ENCODE results near the gene NAALADL2.
A peak's percentile ranks its signal among the peaks of the same experiment; 100 is the strongest.
"Not testable (repeated sequence)": the region's sequence is repeated elsewhere in the genome, so short reads cannot be mapped to it uniquely, and the experiment has no call there.

The NAALADL2 gene

DNA sequence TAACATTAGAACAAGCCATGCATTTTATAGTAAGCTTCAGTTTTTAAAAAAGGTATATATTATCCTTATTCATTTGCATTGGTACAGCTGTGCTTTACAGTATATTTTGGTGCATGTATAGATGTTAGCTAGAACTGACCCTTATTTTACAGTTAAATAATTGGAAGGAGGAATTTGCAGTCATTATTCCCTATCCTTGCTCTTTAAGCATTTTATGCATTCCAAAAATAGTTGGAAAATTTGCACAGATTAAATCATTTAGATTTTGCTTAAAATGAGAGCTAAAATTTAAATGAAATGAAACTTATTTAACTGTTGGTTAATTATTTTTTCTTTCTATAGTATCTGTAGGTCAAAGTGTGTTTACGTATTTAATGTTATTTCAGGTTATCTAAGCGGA, 667.1 kb downstream of the NAALADL2 start:
- no peak for TF ChIP-seq CTCF (IDR thresholded peaks at IDR 0.05; ENCODE audit: low read depth, low read length, missing control alignments)
- no peaks in the 10 kb centered on the region for H3K27me3 ChIP-seq (replicated peaks)
- no peaks in the 10 kb centered on the region for H3K36me3 ChIP-seq (replicated peaks)
- in situ Hi-C loops (cut with HindIII; ENCODE audit: low pct_ligation_motif_present, low sequenced_read_pairs) = no loop called here
- H3K27ac ChIP-seq = no peak overlapping the region
- DNase-seq = no peak
- H3K4me3 ChIP-seq (ENCODE audit: low read depth, low read length) = peak overlapping the region; percentile 54

DNA sequence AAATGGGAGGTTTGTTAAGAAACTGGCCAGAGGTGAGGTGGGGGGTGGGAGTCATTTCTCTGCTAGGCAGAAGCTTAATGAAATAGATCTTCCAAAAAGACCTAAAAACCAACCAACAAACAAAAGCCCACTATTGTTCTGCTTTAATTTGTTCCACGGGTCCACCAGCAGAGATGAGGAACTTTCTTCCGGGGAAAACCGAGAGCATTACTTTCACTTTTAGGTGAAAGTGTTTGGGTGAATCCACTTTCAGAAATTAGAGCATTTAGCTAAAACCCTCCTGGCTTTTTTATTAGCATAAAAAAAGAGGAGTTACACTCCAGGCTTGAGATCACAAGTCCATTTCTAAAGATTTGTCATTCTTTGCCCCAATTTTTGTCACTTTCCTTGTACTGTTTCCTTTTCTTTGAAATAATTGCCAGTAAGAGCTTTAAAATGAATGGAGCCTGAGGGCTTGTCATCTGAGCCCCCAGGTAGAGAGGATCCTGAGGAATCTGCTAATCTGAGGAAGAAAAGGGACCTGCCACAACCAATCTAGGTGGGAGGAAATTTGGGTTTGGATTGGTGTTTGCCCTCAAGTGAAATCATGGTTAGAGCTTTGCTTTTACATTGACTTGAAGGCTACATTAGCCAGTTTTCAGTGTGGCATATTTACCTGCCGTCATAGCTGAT, 667.6 kb downstream of the NAALADL2 start:
- H3K27ac ChIP-seq = no peak overlapping the region

GRCh38 chr3:175528693-175529092, 669.6 kb downstream of the NAALADL2 start:
- DNase-seq; in situ Hi-C loops (cut with HindIII; ENCODE audit: low pct_ligation_motif_present, low sequenced_read_pairs): not testable (repeated sequence)

More for the DNA sequence above, 667.6 kb downstream of the NAALADL2 start:
- Histone ChIP-seq H3K27me3 (replicated peaks) (no peaks in the 10 kb centered on the region), H3K36me3 (replicated peaks) (no peaks in the 10 kb centered on the region), H3K4me3 (ENCODE audit: low read depth, low read length) (peak overlapping the region; percentile 54)
- in situ Hi-C loops (cut with HindIII; ENCODE audit: low pct_ligation_motif_present, low sequenced_read_pairs) = no loop called here
- no peak for DNase-seq
- TF ChIP-seq CTCF (IDR thresholded peaks at IDR 0.05; ENCODE audit: low read depth, low read length, missing control alignments) = no peak

GRCh38 chr3:175535351-175535750, 676.2 kb downstream of the NAALADL2 start:
- Histone ChIP-seq H3K4me3 (ENCODE audit: low read depth, low read length) (no peak overlapping the region), H3K27me3 (replicated peaks) (no peaks in the 10 kb centered on the region), H3K27ac (no peak overlapping the region), H3K36me3 (replicated peaks) (no peaks in the 10 kb centered on the region)
- TF ChIP-seq CTCF (IDR thresholded peaks at IDR 0.05; ENCODE audit: low read depth, low read length, missing control alignments) = no peak
- in situ Hi-C loops (cut with HindIII; ENCODE audit: low pct_ligation_motif_present, low sequenced_read_pairs) = no loop called here
- DNase-seq = no peak

More at GRCh38 chr3:175528693-175529092, 669.6 kb downstream of the NAALADL2 start:
- H3K27me3 ChIP-seq (replicated peaks); H3K4me3 ChIP-seq (ENCODE audit: low read depth, low read length); H3K27ac ChIP-seq; H3K36me3 ChIP-seq (replicated peaks): not testable (repeated sequence)

DNA sequence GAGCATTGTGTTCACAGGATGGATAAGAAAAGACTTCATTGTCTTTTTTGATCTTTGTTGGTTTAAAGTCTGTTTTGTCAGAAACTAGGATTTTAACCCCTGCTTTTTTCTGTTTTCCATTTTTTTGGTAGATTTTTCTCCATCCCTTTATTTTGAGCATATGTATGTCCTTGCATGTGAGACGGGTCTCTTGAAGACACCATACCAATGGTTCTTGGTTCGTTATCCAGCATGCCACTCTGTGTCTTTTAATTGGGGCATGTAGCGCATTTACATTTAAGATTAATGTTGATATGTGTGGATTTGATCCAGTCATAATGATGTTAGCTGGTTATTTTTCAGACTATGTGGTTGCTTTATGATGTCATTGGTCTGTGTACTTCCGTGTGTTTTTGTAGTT, 687.0 kb downstream of the NAALADL2 start:
- DNase-seq = no peak
- H3K4me3 ChIP-seq (ENCODE audit: low read depth, low read length) = no peak overlapping the region
- no peak for TF ChIP-seq CTCF (IDR thresholded peaks at IDR 0.05; ENCODE audit: low read depth, low read length, missing control alignments)
- H3K27me3 ChIP-seq (replicated peaks) = no peaks in the 10 kb centered on the region
- no peak overlapping the region for H3K27ac ChIP-seq
- H3K36me3 ChIP-seq (replicated peaks) = no peaks in the 10 kb centered on the region
- in situ Hi-C loops (cut with HindIII; ENCODE audit: low pct_ligation_motif_present, low sequenced_read_pairs) = no loop called here

DNA sequence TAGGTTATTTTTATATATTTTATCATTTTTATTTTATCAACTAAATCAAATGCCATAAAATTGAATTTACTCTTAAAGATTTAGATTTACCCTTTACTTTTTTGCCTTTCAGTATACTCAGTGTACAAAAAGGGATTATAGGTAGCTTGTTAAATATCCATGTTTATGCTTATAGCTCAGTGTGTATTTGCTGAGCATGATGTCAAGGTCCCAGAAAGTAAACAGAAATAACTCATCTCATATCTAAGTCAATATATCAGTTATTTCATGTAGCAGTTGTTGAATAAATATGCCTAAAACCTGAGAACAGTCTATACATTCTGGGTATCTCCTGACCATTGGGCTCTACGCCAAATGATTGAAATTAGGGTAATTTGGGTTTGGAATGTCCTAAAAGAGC, 693.8 kb downstream of the NAALADL2 start:
- in situ Hi-C loops (cut with HindIII; ENCODE audit: low pct_ligation_motif_present, low sequenced_read_pairs) = no loop called here
- Histone ChIP-seq H3K27ac (no peak overlapping the region), H3K27me3 (replicated peaks) (no peaks in the 10 kb centered on the region), H3K4me3 (ENCODE audit: low read depth, low read length) (no peak overlapping the region), H3K36me3 (replicated peaks) (no peaks in the 10 kb centered on the region)
- TF ChIP-seq CTCF (IDR thresholded peaks at IDR 0.05; ENCODE audit: low read depth, low read length, missing control alignments) = no peak
- DNase-seq = no peak
